Liver (tissue), 3 donors: ENCODE measurements around the gene RAB11FIP3.

Experiments
- CTCF ChIP-seq: fragments of 150-350 bp; IDR thresholded peaks from 2 replicates; pipeline ENCODE4 v1.5.1; 2017; ENCODE audit warnings: improper control_type of control experiment, low read depth, low read length; ENCODE audit not compliant: missing input control
- RAD21 ChIP-seq, 2 donors: IDR thresholded peaks; 2 replicates each; pipeline ENCODE4 v1.6.1; 2016; ENCODE audit warnings: antibody characterized with exemption in 2 of 2, mild to moderate bottlenecking in 2 of 2
- TAF1 ChIP-seq: conservative IDR thresholded peaks from 2 replicates; pipeline ENCODE4 v1.6.1; 2016; ENCODE audit warnings: antibody characterized with exemption, mild to moderate bottlenecking
- donor health status: healthy.
- donor health status: healthy.

- TF ChIP-seq RAD21 (IDR thresholded peaks at IDR 0.05) (no peak), TAF1 (no peak), CTCF (no peak)
These were observed 18.6 kb downstream of the RAB11FIP3 start for GRCh38 chr16:444027-444426.
